Skeletal muscle cell (primary cell): ENCODE results near the gene TRMT44.

Experiments
- DNase-seq: peaks from one replicate; pipeline ENCODE4 v3.0.0-alpha.2; 2010; ENCODE audit warnings: low read depth
- H3K4me3 ChIP-seq: 2 replicates; pipeline ENCODE4 v1.5.1; 2011; ENCODE audit warnings: low read depth, mild to moderate bottlenecking, control low read depth, low read length, moderate library complexity

The TRMT44 gene

GRCh38 chr4:8463811-8464210, 23.2 kb downstream of the TRMT44 start:
- no peak for DNase-seq
- no peak overlapping the region for H3K4me3 ChIP-seq

GRCh38 chr4:8464381-8464780, 23.8 kb downstream of the TRMT44 start:
- no peak overlapping the region for H3K4me3 ChIP-seq
- no peak for DNase-seq

- DNase-seq = no peak
- H3K4me3 ChIP-seq = no peak overlapping the region
Observed at GRCh38 chr4:8465615-8466611, 25.3 kb downstream of the TRMT44 start.

- no peak for DNase-seq
Observed at GRCh38 chr4:8467016-8467415, 26.4 kb downstream of the TRMT44 start.

GRCh38 chr4:8468746-8469535, 28.4 kb downstream of the TRMT44 start:
- H3K4me3 ChIP-seq = no peak overlapping the region
- no peak for DNase-seq

More at GRCh38 chr4:8467016-8467415, 26.4 kb downstream of the TRMT44 start:
- H3K4me3 ChIP-seq = no peak overlapping the region

GRCh38 chr4:8469550-8469949, 29.0 kb downstream of the TRMT44 start:
- H3K4me3 ChIP-seq = no peak overlapping the region
- DNase-seq = no peak

- no peak overlapping the region for H3K4me3 ChIP-seq
- no peak for DNase-seq
Observed at GRCh38 chr4:8470451-8471024, 30.0 kb downstream of the TRMT44 start.

- no peak for DNase-seq
- H3K4me3 ChIP-seq = no peak overlapping the region
Observed at GRCh38 chr4:8471211-8471875, 30.8 kb downstream of the TRMT44 start.

GRCh38 chr4:8472158-8472688, 31.6 kb downstream of the TRMT44 start:
- no peak for DNase-seq
- H3K4me3 ChIP-seq = no peak overlapping the region

GRCh38 chr4:8472689-8473197, 32.2 kb downstream of the TRMT44 start:
- DNase-seq = peak; percentile 86
- H3K4me3 ChIP-seq = no peak overlapping the region

- no peak overlapping the region for H3K4me3 ChIP-seq
- no peak for DNase-seq
Observed at GRCh38 chr4:8473198-8473919, 32.8 kb downstream of the TRMT44 start.

- DNase-seq = no peak
- no peak overlapping the region for H3K4me3 ChIP-seq
Observed at GRCh38 chr4:8473920-8474590, 33.5 kb downstream of the TRMT44 start.

GRCh38 chr4:8474856-8475255, 34.3 kb downstream of the TRMT44 start:
- no peak for DNase-seq
- no peak overlapping the region for H3K4me3 ChIP-seq

- no peak overlapping the region for H3K4me3 ChIP-seq
- no peak for DNase-seq
Observed at GRCh38 chr4:8475751-8476575, 35.4 kb downstream of the TRMT44 start.

- no peak overlapping the region for H3K4me3 ChIP-seq
- DNase-seq = no peak
Observed at GRCh38 chr4:8477095-8477635, 36.6 kb downstream of the TRMT44 start.

GRCh38 chr4:8477676-8478075, 37.1 kb downstream of the TRMT44 start:
- no peak overlapping the region for H3K4me3 ChIP-seq
- DNase-seq = no peak

- no peak for DNase-seq
- H3K4me3 ChIP-seq = no peak overlapping the region
Observed at GRCh38 chr4:8478371-8478770, 37.8 kb downstream of the TRMT44 start.
